Measurements from ENCODE around the gene ASPM.

The ASPM gene, protein sequence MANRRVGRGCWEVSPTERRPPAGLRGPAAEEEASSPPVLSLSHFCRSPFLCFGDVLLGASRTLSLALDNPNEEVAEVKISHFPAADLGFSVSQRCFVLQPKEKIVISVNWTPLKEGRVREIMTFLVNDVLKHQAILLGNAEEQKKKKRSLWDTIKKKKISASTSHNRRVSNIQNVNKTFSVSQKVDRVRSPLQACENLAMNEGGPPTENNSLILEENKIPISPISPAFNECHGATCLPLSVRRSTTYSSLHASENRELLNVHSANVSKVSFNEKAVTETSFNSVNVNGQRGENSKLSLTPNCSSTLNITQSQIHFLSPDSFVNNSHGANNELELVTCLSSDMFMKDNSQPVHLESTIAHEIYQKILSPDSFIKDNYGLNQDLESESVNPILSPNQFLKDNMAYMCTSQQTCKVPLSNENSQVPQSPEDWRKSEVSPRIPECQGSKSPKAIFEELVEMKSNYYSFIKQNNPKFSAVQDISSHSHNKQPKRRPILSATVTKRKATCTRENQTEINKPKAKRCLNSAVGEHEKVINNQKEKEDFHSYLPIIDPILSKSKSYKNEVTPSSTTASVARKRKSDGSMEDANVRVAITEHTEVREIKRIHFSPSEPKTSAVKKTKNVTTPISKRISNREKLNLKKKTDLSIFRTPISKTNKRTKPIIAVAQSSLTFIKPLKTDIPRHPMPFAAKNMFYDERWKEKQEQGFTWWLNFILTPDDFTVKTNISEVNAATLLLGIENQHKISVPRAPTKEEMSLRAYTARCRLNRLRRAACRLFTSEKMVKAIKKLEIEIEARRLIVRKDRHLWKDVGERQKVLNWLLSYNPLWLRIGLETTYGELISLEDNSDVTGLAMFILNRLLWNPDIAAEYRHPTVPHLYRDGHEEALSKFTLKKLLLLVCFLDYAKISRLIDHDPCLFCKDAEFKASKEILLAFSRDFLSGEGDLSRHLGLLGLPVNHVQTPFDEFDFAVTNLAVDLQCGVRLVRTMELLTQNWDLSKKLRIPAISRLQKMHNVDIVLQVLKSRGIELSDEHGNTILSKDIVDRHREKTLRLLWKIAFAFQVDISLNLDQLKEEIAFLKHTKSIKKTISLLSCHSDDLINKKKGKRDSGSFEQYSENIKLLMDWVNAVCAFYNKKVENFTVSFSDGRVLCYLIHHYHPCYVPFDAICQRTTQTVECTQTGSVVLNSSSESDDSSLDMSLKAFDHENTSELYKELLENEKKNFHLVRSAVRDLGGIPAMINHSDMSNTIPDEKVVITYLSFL (N-terminal part only)

DNA sequence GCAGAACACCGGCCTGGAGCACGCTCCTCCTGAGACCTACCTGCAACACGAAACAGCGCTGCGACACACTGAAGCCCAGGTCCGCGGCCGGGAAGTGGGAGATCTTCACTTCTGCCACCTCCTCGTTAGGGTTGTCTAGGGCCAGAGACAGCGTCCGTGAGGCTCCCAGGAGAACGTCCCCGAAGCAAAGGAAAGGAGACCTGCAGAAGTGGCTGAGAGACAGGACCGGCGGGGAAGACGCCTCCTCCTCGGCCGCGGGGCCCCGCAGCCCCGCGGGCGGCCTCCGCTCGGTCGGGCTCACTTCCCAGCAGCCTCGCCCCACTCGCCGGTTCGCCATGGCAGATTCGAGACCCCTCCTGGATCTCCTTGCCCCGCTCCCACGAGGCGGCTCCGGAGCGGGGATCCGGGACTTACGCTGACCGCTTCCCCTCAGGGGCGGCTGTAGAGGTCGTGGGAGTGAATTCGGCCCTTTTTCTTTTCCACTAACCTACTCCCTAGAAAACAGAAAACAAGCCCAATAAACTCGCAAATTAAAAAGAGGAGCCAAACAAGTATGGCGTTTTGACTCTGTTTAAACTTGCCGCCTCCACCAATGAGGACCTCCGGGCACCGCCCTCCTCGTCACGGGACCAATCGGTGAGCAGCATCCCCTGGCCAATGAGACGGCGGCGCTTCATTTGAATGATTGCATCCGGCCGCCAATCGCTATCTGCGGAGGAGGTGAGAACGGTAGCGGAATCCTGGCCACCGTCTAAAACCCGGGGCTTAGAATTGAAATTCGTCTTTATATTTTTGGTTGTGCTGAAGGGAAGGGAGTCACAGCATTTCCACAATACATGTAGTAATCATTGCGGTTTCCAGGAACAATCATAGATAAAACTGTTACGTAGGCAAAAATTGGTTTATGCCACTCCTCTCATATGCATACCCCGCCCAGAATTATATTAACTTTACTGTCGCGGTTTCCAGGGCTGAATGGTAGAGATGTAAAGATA is at the start of gene ASPM:
TSS of gene ASPM (minus strand) at position 569 of the 995 bp plus-strand sequence. CDS start at position 337, 232 bp downstream.
- peak; percentile 89 to 90 for DNase-seq

DNA sequence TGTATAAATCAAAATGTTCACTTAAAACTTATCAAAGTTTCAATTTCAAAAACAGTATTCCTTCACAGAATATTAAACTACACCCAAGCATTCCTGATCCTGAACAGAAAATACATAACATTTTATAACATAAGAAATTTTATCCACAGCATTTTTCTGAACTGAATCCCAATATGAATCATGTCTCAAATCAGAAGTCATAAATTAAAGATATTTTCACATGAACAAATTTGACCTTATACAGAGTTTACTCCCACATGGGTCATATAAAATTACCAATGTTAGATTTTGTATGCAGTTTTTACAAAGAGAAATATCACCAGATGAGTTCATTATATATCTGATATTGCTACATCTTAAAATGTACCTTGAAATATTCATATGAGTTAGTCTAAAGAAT is 48.6 kb upstream of the ASPM start:
- DNase-seq: no peak

DNA sequence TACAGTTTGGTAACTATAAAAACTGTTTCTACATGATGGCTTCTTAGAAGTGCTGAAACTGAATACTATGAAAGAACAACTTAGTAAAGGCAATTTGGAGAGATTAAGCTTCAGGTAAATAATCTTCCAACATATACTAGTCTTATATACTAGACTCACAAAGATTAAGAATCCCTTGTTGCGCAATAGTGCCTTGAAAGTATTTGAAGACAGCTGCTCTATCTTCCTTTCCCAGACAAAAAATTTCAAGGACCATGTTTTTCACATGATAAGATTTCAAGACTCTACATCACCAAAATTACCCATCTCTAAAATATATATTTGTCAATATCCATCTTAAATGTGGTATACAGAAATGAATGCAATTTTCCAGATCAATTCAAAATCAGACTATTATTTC is 37.7 kb upstream of the ASPM start:
- no peak for DNase-seq

DNA sequence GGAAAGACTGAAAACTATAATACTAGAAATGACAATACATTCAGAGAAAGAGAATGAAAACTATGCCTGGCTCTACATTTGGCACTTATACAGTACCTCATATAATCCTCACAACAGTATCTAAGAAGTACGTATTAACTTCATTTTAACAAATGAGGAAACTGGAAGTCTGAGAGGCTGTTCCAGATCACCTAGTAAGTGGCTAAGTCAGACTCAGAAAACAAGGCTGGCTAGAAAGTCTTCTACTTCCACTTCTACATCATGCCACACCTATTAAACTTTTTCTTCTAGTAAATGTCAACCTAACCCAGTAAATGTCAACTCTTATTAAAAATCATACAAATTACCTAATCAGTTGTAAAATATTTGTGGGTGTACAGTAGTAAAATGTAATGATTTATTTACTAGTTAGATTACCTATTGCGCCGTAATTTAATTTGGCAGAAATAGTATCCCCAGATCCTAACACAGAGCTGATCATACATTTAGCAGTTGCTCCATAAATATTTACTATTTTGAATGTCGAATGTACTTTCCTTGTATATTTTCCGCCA is 36.8 kb upstream of the ASPM start:
- no peak for DNase-seq

DNA sequence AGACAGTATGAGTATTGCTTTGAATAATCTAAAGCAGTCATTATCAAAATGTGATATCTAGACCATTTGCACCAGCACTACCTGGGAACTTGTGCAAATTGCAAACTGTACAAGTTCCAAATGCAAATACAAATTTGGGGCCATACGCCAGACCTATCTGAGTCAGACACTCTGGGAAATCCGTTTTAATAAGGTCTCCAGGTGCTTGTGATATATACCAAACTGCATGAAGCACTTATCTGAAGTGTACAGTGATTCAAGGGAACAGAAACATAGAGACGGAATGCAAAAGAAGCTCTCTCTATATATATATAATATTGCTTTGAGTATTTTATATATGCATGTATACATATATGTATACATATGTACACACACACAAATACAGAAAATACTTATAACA is 36.2 kb upstream of the ASPM start:
- DNase-seq: no peak

DNA sequence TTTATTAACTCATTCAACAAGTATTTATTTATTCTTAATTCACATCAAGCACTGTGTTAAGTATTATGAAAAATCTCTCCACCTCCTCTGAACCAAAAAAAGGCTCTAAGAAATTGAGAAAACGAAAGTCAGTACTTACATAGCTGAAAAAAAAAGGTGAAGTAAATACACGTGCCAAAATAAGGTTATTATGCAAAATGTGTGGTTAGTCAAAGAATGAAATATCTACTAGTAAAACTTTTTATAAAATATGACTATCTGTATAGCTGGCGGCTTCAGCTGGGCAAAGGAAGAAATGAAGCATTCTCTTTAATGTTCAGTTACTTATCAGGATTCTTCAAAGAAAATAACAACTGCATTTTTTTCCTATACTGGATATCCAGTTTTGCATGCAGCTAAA is 35.5 kb upstream of the ASPM start:
- no peak for DNase-seq

DNA sequence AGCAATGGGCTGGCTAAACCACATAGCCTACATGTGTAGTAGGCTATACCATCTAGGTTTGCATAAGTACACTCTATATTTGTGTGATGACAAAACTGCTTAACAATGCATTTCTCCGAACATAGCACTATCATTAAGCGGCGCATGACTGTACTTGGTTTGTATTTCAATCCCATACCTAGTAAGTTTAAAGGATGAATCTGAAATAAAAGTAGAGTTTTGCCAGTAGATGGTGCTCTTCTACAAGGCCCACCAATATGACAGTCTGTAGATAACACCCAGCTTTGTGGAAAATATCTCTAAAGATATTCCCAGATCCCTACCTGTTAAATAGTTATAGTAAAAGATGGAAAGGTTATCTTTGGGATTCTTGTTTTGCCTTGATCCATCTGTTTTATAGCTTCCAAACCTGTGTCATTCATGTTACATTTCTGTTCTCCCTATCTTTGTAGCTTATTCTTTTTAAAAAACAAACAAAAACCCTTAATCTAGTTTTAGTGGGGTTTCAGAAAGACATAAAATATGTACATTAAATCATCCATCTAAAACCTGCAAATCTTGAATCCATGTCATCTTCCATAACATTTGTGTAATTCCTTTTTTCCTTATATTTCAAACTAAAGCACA is 33.9 kb upstream of the ASPM start:
- peak in 1 of 2 experiments; percentile 9 for DNase-seq

DNA sequence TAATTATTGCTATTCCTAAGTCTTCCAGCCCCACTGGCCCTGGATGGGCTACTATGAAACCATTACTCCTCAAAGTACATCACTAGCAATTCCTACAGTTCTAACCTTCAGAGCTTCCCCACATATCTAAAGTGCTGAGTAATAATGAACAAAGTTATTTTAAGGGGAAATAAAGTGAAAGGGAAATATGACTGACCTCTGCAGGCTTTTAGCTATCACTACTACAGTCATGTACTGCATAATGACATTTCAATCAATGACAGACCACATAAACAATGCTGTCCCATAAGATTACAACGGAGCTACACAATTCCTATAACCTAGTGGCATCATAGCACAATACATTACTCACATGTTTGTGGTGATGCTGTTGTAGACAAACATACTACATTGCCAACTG is 32.5 kb upstream of the ASPM start:
- no peak for DNase-seq

DNA sequence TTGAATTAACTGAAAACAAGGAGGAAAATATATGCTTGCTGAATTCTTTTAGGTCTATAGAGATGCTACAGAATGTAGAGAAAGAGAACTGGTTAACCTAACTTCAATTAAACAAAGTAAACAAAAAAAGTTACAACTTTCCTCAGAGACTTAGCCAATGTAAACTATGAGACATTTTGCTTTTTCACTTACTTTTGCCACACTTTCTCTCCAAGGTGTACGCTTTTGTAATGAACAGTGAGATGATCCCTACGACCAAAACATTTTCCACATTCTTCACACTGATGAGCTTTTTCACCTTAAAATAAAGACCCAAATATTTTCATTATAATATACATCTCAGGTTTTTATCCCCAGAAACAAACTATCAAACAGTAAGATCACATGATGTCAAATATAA is 28.3 kb upstream of the ASPM start:
- no peak for DNase-seq

DNA sequence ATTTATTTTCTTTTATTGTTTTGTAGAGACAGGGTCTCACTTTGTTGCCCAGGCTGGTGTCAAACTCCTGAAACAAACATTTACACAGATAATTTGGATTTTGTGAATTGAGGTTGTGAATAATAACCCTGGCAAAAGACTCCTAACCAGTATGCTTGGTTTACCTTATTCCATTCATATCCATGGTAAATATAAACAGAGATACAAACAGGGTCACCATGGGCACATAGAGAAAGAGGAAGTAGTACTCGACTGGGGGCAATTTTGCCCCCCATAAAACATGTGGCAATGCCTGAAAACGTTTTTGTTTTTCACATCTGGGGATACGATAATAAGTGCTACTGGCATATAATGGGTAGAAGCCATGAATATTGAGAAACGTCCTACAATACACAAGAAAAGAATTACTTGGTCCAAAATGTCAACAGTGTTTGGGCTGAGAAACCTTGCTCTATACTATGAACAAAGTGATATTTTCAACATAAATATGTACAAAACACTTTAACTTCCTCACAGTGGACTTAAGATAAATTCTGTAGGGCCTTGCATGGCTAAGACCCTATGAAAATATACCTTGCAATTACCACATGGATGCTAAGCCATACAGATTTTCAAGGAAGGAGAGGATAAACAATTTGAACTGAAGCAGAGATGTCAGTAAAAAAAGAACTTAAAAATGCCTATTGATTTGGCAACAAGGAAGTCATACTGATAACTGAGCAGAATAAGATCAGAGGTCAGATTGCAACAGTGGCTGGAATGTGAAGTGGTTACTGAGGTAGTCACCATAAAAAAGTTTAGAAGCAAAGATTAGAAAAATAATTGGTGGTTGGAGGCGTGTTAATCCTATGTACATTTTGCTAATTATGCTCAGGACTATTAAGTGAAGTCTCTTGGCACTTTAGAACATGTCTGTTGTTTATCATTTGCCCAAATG is 27.4 kb upstream of the ASPM start:
- DNase-seq: no peak

DNA sequence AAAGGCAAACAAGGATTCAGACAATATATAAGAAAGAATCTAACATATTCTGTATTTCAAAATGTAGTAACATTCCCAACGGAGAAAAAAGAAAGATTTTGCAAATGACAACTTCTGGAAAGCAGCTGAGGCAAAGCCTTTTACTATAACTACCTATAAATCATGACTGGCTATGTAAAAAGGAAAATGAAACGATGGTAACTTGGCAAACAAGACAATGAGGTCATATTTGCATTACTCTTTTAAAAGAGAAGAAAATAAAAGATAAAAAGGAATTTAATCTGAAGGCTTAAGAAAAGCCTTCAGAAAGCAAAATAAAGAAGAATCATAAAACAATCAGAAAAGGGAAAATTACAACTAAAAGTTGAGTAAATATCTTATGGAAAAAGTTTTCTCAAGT is 25.1 kb upstream of the ASPM start:
- DNase-seq: no peak

DNA sequence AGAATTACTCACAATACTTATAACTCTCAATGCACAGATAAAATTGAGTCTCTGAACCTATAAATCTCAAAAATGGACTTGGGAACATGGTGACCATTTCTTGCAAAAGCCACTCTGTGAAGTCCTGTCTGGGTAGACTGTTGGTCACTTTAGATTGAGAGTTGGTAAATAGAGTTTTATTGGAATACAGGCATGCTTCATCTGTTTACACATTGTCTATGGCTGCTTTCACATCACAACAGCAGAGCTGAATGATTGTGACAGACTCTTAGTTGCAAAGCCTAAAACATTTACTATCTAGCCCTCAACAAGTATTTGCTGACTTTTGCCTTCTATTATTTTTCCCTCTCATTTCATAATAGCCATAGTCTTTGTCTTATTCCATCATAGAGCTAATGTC is 24.1 kb upstream of the ASPM start:
- DNase-seq: no peak

DNA sequence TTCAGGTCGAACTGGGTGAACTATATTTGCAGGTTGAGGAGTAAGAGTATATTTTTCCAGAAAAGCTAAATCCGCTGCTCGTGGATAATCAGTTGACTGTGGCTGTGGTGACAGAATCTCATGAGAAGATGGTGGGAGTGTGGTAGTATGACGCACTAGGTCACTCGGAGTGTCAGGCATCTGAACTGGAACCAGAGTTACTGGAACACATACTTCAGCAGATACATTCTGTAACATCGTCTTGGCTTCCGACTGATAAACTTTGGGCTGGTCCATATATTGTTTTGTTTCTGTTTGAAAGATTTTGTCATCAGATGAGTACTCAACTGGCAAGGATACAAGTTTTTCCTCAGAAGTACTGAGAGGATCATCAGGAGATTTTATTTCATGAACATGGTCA is 13.0 kb upstream of the ASPM start:
- DNase-seq: no peak

DNA sequence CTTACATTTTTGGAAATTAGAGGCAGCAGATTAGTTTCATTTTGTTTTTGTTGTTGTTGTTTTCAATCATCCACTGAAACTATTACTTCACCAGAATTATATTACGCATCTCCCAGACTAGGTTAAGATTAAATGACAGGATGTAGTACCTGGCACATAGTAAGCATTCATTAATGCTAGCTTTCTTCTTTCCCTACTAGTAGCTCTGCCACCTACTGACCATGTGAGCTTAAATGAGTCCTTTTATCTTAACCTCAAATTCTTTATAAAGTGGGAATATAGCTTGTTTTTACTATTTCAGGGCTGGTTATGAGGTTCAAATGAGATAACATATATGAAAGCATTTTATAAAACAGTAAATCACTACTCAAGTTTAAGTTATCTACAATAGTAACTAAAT is 10.2 kb upstream of the ASPM start:
- no peak for DNase-seq

DNA sequence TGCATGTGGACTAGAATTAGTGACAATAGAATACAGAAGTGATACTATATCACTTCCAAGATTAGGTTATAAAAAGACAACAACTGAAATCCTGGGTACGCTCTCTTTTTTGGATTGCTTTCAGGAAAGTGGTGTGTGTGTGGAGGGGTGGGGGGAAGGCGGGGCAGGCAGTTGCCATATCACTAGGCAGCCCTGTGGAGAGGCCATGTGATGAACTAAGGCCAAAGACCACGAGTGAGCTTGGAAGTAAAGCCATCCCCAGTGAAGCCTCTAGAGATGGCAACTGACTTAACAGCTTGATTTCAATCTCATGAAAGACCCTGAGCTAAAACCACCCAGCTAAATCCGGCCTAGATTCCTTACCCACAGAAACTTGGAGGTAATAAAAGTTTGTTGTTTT is 6.2 kb upstream of the ASPM start:
- DNase-seq: no peak

DNA sequence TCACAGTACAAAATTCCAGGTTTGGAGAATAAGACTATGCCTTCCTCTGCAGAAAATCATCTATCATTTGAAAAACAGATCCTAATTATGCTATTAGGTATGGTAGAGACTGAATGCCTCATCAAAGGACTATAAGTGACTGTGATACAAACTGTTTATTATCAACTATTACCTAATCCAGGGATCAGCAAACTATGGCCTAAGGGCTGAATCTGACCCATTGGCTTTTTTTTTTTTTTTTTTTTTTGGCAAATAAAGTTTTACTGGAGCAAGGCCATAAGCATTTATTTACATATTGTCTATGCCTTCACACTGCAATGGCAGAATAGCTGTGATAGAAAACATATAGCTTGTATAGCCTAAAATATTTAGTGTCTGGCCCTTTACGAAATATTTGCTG is 4.7 kb upstream of the ASPM start:
- no peak for DNase-seq

DNA sequence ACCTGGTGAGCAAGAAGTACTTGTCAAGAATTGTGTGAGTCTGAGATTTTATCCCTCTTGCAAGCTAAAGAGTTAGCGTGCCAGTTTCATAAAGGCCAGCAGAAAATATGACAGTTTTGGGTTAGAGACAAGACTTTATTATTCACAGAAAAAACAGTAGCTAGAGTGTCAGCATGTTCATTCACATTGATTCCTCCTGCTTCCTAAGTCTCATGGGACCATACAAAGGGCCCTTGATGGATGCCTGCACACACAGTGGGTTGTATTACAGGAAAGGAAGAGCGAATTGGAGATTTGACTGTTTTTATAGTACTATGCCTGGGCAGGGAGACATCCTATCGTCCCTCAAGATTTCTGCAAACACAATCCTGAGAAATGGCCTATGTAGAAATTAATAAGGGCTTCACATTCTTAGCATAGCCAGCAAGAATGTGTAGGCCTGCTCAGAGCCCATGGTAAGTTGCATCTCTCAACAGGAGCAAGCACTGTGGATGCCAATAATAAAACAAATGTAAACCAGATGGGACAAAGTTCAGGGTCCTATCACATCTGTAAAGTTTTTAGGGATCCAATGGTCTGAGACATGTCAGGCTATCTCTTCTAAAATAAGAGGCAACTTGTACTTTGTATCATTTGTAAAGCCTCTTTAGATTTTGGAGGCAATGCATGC is 4.0 kb upstream of the ASPM start:
- DNase-seq: no peak

DNA sequence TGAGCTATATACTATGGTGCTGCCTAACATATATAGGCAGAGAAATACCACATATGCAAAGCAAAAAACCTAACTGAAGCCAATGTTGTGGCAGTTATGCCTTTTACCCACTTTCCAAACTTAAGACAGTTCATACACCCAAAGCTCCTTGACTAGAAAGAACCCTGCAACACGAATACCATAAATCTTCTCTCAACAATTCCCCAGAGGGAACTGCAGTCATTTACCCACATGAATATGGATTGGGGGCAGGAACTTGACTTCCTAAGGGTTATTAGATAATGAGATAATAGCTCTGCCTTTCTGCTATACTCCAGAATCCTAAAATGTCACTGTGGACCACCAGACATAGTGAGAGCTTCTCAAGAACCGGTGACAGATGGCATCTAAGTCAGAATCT is 2.9 kb upstream of the ASPM start:
- no peak for DNase-seq

DNA sequence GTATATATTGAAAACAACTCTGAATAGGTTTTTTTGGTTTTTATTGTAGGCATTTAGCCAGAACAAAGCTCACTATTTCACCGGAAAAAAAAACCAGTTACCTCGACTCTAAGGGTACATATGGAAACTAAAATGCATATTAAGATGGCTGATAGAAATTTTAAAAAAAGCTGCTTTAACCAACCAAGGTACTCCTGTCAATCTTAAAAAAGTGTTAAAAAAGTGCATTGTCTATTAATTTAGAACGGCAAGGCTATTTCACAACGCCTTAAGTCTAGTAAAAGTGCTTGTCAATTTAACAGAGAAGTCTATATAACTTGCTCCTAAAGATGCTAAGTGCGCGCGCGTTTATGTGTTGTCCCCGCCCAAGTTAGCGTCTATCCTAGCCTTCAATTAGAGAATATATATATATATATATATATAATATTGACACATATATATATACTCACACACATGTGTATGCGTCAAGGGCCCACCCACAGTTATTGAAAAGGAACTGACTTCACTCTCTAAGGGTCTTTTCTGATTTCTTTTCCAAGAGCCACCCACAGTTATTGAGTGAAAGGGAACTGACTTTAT is 934 bp downstream of the ASPM start:
- DNase-seq: no peak
